ENCODE results near the gene CPB1.

GRCh38 chr3:148852271-148852992, 24.8 kb downstream of the CPB1 start:
- TF ChIP-seq POLR2AphosphoS5 (IDR thresholded peaks at IDR 0.05) = no peak
- TF ChIP-seq CTCF (IDR thresholded peaks at IDR 0.05) = no peak
